ENCODE measurements around the gene TRMU.
"Not testable (repeated sequence)": the region's sequence is repeated elsewhere in the genome, so short reads cannot be mapped to it uniquely, and the experiment has no call there.

- not testable (repeated sequence) for TF ChIP-seq CTCF, POLR2A (IDR thresholded peaks at IDR 0.05)
Measured at GRCh38 chr22:46397049-46397448, 61.5 kb downstream of the TRMU start.
